ENCODE data around the gene BBS12.
A peak's percentile ranks its signal among the peaks of the same experiment; 100 is the strongest.

BBS12 gene

GRCh38 chr4:122732329-122733026, at the start of gene BBS12:
BBS12 (plus strand) TSS chr4:122732704; CDS start chr4:122741893, 9,189 bp downstream.
- Histone ChIP-seq H3K4me3 (ENCODE audit: low read depth, low read length) (peak within 1 kb of the TSS; percentile 92), H3K27ac (ENCODE audit: low read depth, low read length) (peak within 1 kb of the TSS; percentile 75), H2AFZ (ENCODE audit: low read length, unreplicated experiment) (peak within 1 kb of the TSS; percentile 92)

GRCh38 chr4:122686691-122687090, 45.8 kb upstream of the BBS12 start:
- Histone ChIP-seq H3K4me3 (ENCODE audit: low read depth, low read length) (no peak overlapping the region), H3K4me1 (ENCODE audit: control insufficient read depth, insufficient read depth, low read length, unreplicated experiment) (peaks cover 6% of the 10 kb centered on the region), H3K27me3 (ENCODE audit: insufficient read depth, low read length) (no peaks in the 10 kb centered on the region), H3K36me3 (ENCODE audit: insufficient read depth, low read length) (no peaks in the 10 kb centered on the region), H3K27ac (ENCODE audit: low read depth, low read length) (no peak overlapping the region), H2AFZ (ENCODE audit: low read length, unreplicated experiment) (no peak overlapping the region), H3K79me2 (ENCODE audit: control insufficient read depth, insufficient read depth, low read length, unreplicated experiment) (no peaks in the 10 kb centered on the region)

More at GRCh38 chr4:122732329-122733026, at the start of gene BBS12:
- Histone ChIP-seq H3K27me3 (ENCODE audit: insufficient read depth, low read length) (no peaks in the 10 kb centered on the region), H3K79me2 (ENCODE audit: control insufficient read depth, insufficient read depth, low read length, unreplicated experiment) (peaks cover 4% of the 10 kb centered on the region), H3K36me3 (ENCODE audit: insufficient read depth, low read length) (peaks cover 6% of the 10 kb centered on the region), H3K4me1 (ENCODE audit: control insufficient read depth, insufficient read depth, low read length, unreplicated experiment) (peaks cover 24% of the 10 kb centered on the region)

DNA sequence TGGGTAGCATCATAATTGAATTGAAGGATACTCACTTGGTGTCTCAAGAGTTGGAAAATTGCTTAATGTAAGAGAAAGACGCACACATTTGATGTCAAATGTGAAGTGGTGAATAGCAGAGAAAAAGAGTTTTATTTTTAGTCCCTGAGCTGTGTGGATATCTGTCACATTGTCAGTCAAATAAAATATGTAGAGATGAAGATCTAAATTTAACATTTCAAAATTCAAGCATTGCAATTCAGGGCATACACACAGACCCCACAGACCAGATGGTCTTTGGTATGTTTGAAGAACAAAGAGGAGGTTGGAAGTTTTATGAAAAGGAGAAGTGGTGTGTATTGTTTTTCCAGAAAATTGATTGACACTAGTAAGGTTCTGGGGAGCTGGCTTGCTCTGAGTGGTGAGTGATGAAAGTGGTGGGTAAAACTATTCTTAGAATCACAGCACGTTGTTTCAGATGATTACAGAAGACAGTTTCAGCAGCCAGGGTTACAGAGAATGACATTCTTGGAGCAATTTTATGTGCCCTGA, 44.9 kb upstream of the BBS12 start:
- Histone ChIP-seq H3K36me3 (ENCODE audit: insufficient read depth, low read length) (no peaks in the 10 kb centered on the region), H3K4me3 (ENCODE audit: low read depth, low read length) (no peak overlapping the region), H3K79me2 (ENCODE audit: control insufficient read depth, insufficient read depth, low read length, unreplicated experiment) (no peaks in the 10 kb centered on the region), H3K4me1 (ENCODE audit: control insufficient read depth, insufficient read depth, low read length, unreplicated experiment) (peaks cover 6% of the 10 kb centered on the region), H3K27ac (ENCODE audit: low read depth, low read length) (no peak overlapping the region), H2AFZ (ENCODE audit: low read length, unreplicated experiment) (peak overlapping the region; percentile 93), H3K27me3 (ENCODE audit: insufficient read depth, low read length) (no peaks in the 10 kb centered on the region)

- no peaks in the 10 kb centered on the region for H3K79me2 ChIP-seq (ENCODE audit: control insufficient read depth, insufficient read depth, low read length, unreplicated experiment)
- no peak overlapping the region for H3K27ac ChIP-seq (ENCODE audit: low read depth, low read length)
- no peaks in the 10 kb centered on the region for H3K27me3 ChIP-seq (ENCODE audit: insufficient read depth, low read length)
- peak overlapping the region; percentile 93 for H2AFZ ChIP-seq (ENCODE audit: low read length, unreplicated experiment)
- H3K4me3 ChIP-seq (ENCODE audit: low read depth, low read length), result peak overlapping the region; percentile 69
- peaks cover 6% of the 10 kb centered on the region for H3K4me1 ChIP-seq (ENCODE audit: control insufficient read depth, insufficient read depth, low read length, unreplicated experiment)
- no peaks in the 10 kb centered on the region for H3K36me3 ChIP-seq (ENCODE audit: insufficient read depth, low read length)
Observed at GRCh38 chr4:122688529-122689140, 43.9 kb upstream of the BBS12 start.

DNA sequence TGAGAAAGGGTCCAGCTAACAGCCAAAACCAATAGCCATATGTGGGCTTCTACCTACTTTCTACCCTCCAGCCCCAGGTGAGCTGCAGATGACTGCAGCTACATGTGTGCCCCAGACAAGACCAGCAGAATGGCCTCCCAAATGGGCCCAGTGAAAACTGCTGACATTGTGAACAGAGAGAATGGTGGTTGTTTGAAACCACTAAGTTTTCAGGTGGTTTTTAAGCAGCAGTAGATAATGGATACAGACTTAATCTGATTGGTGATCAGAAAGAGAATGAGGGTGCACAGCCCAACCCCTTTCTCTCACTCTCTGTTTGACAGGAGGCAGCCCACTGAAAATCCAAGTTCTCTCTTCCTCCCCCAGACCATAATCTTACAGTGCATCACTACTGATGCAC, 42.5 kb upstream of the BBS12 start:
- Histone ChIP-seq H3K36me3 (ENCODE audit: insufficient read depth, low read length) (no peaks in the 10 kb centered on the region), H3K79me2 (ENCODE audit: control insufficient read depth, insufficient read depth, low read length, unreplicated experiment) (no peaks in the 10 kb centered on the region), H3K4me3 (ENCODE audit: low read depth, low read length) (no peak overlapping the region), H2AFZ (ENCODE audit: low read length, unreplicated experiment) (no peak overlapping the region), H3K27me3 (ENCODE audit: insufficient read depth, low read length) (no peaks in the 10 kb centered on the region), H3K27ac (ENCODE audit: low read depth, low read length) (no peak overlapping the region), H3K4me1 (ENCODE audit: control insufficient read depth, insufficient read depth, low read length, unreplicated experiment) (peaks cover 6% of the 10 kb centered on the region)

DNA sequence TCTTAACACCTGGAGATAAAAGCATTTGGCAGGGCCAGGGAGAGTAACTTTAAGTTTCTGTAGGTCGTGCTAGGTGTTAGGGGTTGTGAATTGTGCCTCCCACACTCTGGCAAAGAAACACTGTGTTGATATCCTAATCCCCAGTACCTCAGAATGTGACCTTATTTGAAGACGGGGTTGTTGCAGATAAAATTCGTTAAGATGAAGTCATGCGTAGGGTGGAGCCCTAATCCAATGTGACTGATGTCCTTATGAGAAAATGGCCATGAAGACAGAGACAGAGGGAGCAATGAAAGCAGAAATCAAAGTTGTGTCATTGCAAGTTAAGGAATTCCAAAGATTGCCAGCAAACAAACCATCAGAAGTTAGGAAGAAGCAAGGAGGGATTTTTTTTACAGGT, 40.5 kb upstream of the BBS12 start:
- Histone ChIP-seq H3K27me3 (ENCODE audit: insufficient read depth, low read length) (no peaks in the 10 kb centered on the region), H2AFZ (ENCODE audit: low read length, unreplicated experiment) (no peak overlapping the region), H3K79me2 (ENCODE audit: control insufficient read depth, insufficient read depth, low read length, unreplicated experiment) (no peaks in the 10 kb centered on the region), H3K27ac (ENCODE audit: low read depth, low read length) (no peak overlapping the region), H3K36me3 (ENCODE audit: insufficient read depth, low read length) (no peaks in the 10 kb centered on the region), H3K4me3 (ENCODE audit: low read depth, low read length) (no peak overlapping the region), H3K4me1 (ENCODE audit: control insufficient read depth, insufficient read depth, low read length, unreplicated experiment) (peaks cover 6% of the 10 kb centered on the region)

DNA sequence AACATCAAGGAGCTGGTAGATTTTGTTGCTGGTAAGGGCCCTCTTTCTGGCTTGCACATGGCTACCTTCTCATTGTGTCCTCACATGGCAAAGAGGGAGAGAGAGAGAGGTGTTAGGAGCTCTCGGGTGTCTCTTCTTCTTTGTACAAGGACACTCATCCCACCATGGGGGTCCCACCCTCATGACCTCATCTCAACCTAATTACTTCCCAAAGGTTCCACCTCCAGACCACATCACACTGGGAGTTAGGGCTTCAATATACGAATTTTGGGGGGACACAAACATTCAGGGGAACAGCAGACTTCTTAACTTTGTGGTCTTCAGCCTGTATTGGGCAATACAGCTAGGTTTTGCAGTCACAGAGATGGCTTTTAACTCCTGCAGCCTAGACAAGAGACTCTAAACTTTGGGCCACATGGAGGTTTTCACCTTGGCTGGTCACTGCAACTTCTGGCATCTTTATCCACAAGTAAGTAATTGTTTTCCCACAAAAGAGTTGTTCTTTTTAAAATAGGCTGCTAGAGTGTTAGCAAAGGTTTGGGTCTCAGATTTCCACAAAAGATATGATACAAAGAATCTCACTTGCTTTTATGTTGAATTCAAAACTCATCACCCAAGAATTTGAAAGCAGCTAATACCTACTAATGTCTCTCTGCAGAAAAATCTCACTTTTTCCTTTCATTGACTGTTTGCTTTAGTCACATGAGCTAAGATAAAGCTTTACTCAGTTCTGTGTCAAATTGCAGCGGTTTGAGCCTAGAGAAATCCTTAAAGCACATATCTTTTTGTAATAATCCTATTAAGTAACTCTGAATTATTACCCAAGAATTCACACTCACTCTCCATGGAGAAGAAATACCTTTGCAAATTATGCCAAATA, 39.6 kb upstream of the BBS12 start:
- Histone ChIP-seq H3K27me3 (ENCODE audit: insufficient read depth, low read length) (no peaks in the 10 kb centered on the region), H3K4me1 (ENCODE audit: control insufficient read depth, insufficient read depth, low read length, unreplicated experiment) (peaks cover 6% of the 10 kb centered on the region), H3K36me3 (ENCODE audit: insufficient read depth, low read length) (no peaks in the 10 kb centered on the region), H3K79me2 (ENCODE audit: control insufficient read depth, insufficient read depth, low read length, unreplicated experiment) (no peaks in the 10 kb centered on the region), H3K27ac (ENCODE audit: low read depth, low read length) (no peak overlapping the region), H2AFZ (ENCODE audit: low read length, unreplicated experiment) (no peak overlapping the region), H3K4me3 (ENCODE audit: low read depth, low read length) (no peak overlapping the region)

- Histone ChIP-seq H3K36me3 (ENCODE audit: insufficient read depth, low read length) (no peaks in the 10 kb centered on the region), H2AFZ (ENCODE audit: low read length, unreplicated experiment) (no peak overlapping the region), H3K79me2 (ENCODE audit: control insufficient read depth, insufficient read depth, low read length, unreplicated experiment) (no peaks in the 10 kb centered on the region), H3K4me1 (ENCODE audit: control insufficient read depth, insufficient read depth, low read length, unreplicated experiment) (peaks cover 6% of the 10 kb centered on the region), H3K27ac (ENCODE audit: low read depth, low read length) (no peak overlapping the region), H3K4me3 (ENCODE audit: low read depth, low read length) (no peak overlapping the region), H3K27me3 (ENCODE audit: insufficient read depth, low read length) (no peaks in the 10 kb centered on the region)
Observed at GRCh38 chr4:122695226-122695625, 37.3 kb upstream of the BBS12 start.

DNA sequence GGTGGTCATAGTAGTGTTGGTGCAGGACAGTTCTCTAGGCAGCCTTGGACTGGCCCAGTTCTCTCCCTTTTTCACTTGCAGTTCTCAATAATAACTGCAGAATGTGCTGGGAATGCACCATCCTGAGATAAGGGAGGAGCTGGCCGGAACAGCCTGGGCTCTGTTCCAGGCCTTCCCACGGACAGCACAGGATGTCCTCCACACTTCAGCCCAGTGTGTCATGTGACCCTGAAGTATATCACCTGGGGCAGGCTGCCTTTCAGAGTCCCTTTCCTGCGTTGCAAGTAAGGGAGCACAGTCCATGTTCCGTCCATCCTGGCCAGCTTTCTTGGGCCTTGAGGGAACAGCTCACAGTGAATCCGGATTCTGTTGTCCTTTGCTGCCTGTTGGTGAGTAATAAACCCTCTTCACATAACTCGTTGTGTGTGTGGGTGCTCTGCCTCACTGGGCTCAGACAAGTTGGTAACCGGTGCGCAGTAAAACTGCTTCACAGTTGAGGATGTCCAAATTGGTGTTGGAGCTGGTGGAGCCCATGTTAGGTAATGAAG, 32.3 kb upstream of the BBS12 start:
- H3K27me3 ChIP-seq (ENCODE audit: insufficient read depth, low read length), result no peaks in the 10 kb centered on the region
- no peaks in the 10 kb centered on the region for H3K79me2 ChIP-seq (ENCODE audit: control insufficient read depth, insufficient read depth, low read length, unreplicated experiment)
- no peak overlapping the region for H2AFZ ChIP-seq (ENCODE audit: low read length, unreplicated experiment)
- no peak overlapping the region for H3K27ac ChIP-seq (ENCODE audit: low read depth, low read length)
- no peaks in the 10 kb centered on the region for H3K36me3 ChIP-seq (ENCODE audit: insufficient read depth, low read length)
- no peak overlapping the region for H3K4me3 ChIP-seq (ENCODE audit: low read depth, low read length)
- peaks cover 9% of the 10 kb centered on the region for H3K4me1 ChIP-seq (ENCODE audit: control insufficient read depth, insufficient read depth, low read length, unreplicated experiment)

DNA sequence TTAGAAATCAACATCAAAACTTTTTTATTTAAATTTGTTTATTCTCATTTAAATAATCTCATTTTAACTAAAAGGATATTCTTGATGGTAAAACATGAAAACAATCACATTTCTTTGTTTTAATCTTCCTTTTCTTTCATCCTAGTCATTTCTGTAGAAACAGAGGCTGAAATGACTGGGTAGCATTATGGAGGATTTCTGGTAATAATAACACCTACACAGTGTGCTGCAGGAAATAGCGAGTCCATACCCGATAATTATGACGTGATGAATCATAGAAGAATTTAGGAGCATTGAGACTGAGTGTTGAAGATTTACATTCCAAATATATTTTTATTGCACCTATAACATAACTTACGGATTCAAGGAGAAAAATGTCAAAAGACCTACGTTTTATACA, 31.4 kb upstream of the BBS12 start:
- Histone ChIP-seq H3K27me3 (ENCODE audit: insufficient read depth, low read length) (no peaks in the 10 kb centered on the region), H3K36me3 (ENCODE audit: insufficient read depth, low read length) (no peaks in the 10 kb centered on the region), H3K4me1 (ENCODE audit: control insufficient read depth, insufficient read depth, low read length, unreplicated experiment) (peaks cover 9% of the 10 kb centered on the region), H3K79me2 (ENCODE audit: control insufficient read depth, insufficient read depth, low read length, unreplicated experiment) (no peaks in the 10 kb centered on the region), H3K4me3 (ENCODE audit: low read depth, low read length) (no peak overlapping the region), H2AFZ (ENCODE audit: low read length, unreplicated experiment) (no peak overlapping the region), H3K27ac (ENCODE audit: low read depth, low read length) (no peak overlapping the region)
